ENCODE data around the gene TXNRD2. TPM values are rescaled to one million over a fixed set of nuclear protein-coding genes. Genes with fewer than 3 reads are reported as not detected.

The TXNRD2 gene
- total RNA-seq, 1 experiment from 2014 or later = 31.9 TPM

GRCh38 chr22:19876941-19877625, 64.5 kb downstream of the TXNRD2 start:
- DNase-seq (ENCODE audit: low read depth) = peak; percentile 11

- peak; percentile 80 for DNase-seq (ENCODE audit: low read depth)
These were observed 65.2 kb downstream of the TXNRD2 start for GRCh38 chr22:19876314-19876940.

GRCh38 chr22:19875531-19876313, 65.9 kb downstream of the TXNRD2 start:
- DNase-seq (ENCODE audit: low read depth) = peak; percentile 76

- DNase-seq (ENCODE audit: low read depth) = no peak
These were observed 66.5 kb downstream of the TXNRD2 start for GRCh38 chr22:19875061-19875530.

GRCh38 chr22:19874307-19875060, 67.1 kb downstream of the TXNRD2 start:
- DNase-seq (ENCODE audit: low read depth) = peak; percentile 56

- DNase-seq (ENCODE audit: low read depth) = no peak
These were observed 67.7 kb downstream of the TXNRD2 start for GRCh38 chr22:19873960-19874306.

GRCh38 chr22:19873138-19873959, 68.3 kb downstream of the TXNRD2 start:
- peak; percentile 2 for DNase-seq (ENCODE audit: low read depth)

- peak; percentile 5 for DNase-seq (ENCODE audit: low read depth)
These were observed 68.9 kb downstream of the TXNRD2 start for GRCh38 chr22:19872779-19873137.

GRCh38 chr22:19871845-19872778, 69.5 kb downstream of the TXNRD2 start:
- DNase-seq (ENCODE audit: low read depth) = peak; percentile 3

GRCh38 chr22:19871023-19871844, 70.4 kb downstream of the TXNRD2 start:
- DNase-seq (ENCODE audit: low read depth) = peak; percentile 1

- DNase-seq (ENCODE audit: low read depth) = peak; percentile 3
These were observed 71.2 kb downstream of the TXNRD2 start for GRCh38 chr22:19870153-19871022.

GRCh38 chr22:19869497-19870152, 72.0 kb downstream of the TXNRD2 start:
- peak; percentile 1 for DNase-seq (ENCODE audit: low read depth)

GRCh38 chr22:19868773-19869471, 72.7 kb downstream of the TXNRD2 start:
- DNase-seq (ENCODE audit: low read depth) = peak; percentile 18

- no peak for DNase-seq (ENCODE audit: low read depth)
These were observed 73.3 kb downstream of the TXNRD2 start for GRCh38 chr22:19868333-19868732.

- no peak for DNase-seq (ENCODE audit: low read depth)
These were observed 74.0 kb downstream of the TXNRD2 start for GRCh38 chr22:19867617-19868016.

- no peak for DNase-seq (ENCODE audit: low read depth)
These were observed 75.0 kb downstream of the TXNRD2 start for GRCh38 chr22:19866665-19867009.
